ENCODE results near the gene NAV2. TPM values are rescaled to one million over a fixed set of nuclear protein-coding genes. Genes with fewer than 3 reads are reported as not detected.
"Not testable (repeated sequence)": the region's sequence is repeated elsewhere in the genome, so short reads cannot be mapped to it uniquely, and the experiment has no call there.

NAV2 gene
- total and polyA plus RNA-seq, 2 donors from 2014 or later, result 5.9 to 37.7 TPM

DNA sequence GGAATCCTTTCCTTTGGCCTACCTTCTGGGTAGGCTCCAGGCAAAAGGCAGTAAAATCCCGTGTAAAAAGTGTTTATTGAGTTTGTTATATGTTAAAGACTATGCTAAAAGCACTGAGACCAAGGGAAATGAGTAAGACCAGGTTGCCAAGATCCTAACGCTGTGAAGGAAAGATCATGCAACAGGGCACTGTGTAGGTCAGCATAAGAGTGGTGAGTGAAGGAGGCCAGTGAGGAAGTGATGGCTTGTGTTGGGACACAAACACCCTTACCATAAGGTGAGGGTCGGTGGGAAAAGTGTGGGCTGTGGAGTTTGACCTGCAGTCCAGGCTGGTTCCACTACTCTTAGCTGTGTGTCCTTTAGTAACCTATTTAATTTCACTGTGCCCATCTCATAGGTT is 245.6 kb downstream of the NAV2 start:
- H3K9me3 ChIP-seq (ENCODE audit: control insufficient read depth in 2 of 3, insufficient read depth in 1 of 3, low read length in 3 of 3), result no peaks in the 10 kb centered on the region
- DNase-seq, result no peak
- H3K36me3 ChIP-seq (ENCODE audit: control insufficient read depth in 2 of 3, insufficient read depth in 3 of 3, low read length in 3 of 3), result no peaks in the 10 kb centered on the region
- H3K9ac ChIP-seq (ENCODE audit: low read length in 3 of 3), result no peak overlapping the region
- no peak for FAIRE-seq
- TF ChIP-seq, protein P1, sequence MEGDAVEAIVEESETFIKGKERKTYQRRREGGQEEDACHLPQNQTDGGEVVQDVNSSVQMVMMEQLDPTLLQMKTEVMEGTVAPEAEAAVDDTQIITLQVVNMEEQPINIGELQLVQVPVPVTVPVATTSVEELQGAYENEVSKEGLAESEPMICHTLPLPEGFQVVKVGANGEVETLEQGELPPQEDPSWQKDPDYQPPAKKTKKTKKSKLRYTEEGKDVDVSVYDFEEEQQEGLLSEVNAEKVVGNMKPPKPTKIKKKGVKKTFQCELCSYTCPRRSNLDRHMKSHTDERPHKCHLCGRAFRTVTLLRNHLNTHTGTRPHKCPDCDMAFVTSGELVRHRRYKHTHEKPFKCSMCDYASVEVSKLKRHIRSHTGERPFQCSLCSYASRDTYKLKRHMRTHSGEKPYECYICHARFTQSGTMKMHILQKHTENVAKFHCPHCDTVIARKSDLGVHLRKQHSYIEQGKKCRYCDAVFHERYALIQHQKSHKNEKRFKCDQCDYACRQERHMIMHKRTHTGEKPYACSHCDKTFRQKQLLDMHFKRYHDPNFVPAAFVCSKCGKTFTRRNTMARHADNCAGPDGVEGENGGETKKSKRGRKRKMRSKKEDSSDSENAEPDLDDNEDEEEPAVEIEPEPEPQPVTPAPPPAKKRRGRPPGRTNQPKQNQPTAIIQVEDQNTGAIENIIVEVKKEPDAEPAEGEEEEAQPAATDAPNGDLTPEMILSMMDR (IDR thresholded peaks at IDR 0.05; ENCODE audit: borderline replicate concordance, extremely low read depth, insufficient read depth), result no peak
- peaks cover 0 to 1% (median 0%) of the 10 kb centered on the region in 3 donors for H3K4me1 ChIP-seq (ENCODE audit: control insufficient read depth in 2 of 3, insufficient read depth in 2 of 3, low read depth in 1 of 3, low read length in 3 of 3)
- intact Hi-C loops (cut with DNase I), result loop anchor here (10.0 kb wide), 1 partner anchor 157 kb away; no protein-coding TSS in a partner anchor
- H3K27ac ChIP-seq (ENCODE audit: low read depth in 2 of 2, low read length in 2 of 2), result no peak overlapping the region
- no peaks in the 10 kb centered on the region for H3K27me3 ChIP-seq (ENCODE audit: control insufficient read depth, insufficient read depth, low read length)
- no peak overlapping the region for H3K4me3 ChIP-seq (ENCODE audit: low read length in 3 of 3)

DNA sequence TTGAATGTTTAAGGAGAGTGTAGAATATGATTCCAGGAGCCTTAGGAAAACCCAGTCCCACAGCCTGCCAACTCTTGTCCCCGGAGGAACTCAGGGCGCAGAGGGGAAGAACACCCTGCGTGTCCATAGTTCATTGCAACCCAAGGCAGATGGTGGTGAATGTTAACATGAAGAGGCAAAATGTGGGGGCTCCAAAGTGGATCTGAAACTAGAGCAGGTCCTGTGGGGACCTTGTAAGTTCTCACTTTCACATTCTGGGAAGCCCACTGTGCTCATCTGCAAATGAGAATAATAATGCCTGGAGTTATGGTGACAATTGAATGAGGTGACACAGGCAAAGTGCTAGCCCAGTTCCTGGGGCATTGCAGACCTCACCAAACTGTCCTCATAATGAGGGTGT is 246.6 kb downstream of the NAV2 start:
- no peaks in the 10 kb centered on the region for H3K36me3 ChIP-seq (ENCODE audit: control insufficient read depth in 2 of 3, insufficient read depth in 3 of 3, low read length in 3 of 3)
- no peak overlapping the region for H3K9ac ChIP-seq (ENCODE audit: low read length in 3 of 3)
- TF ChIP-seq, protein P1 (IDR thresholded peaks at IDR 0.05; ENCODE audit: borderline replicate concordance, extremely low read depth, insufficient read depth), result no peak
- H3K4me3 ChIP-seq (ENCODE audit: low read length in 3 of 3), result no peak overlapping the region
- no peak overlapping the region for H3K27ac ChIP-seq (ENCODE audit: low read depth in 2 of 2, low read length in 2 of 2)
- H3K27me3 ChIP-seq (ENCODE audit: control insufficient read depth, insufficient read depth, low read length), result no peaks in the 10 kb centered on the region
- DNase-seq, result no peak
- H3K4me1 ChIP-seq (ENCODE audit: control insufficient read depth in 2 of 3, insufficient read depth in 2 of 3, low read depth in 1 of 3, low read length in 3 of 3), result peaks cover under 1 to 10% (median 3%) of the 10 kb centered on the region in 3 donors
- no peak for FAIRE-seq
- H3K9me3 ChIP-seq (ENCODE audit: control insufficient read depth in 2 of 3, insufficient read depth in 1 of 3, low read length in 3 of 3), result no peaks in the 10 kb centered on the region
- intact Hi-C loops (cut with DNase I), result loop anchor here (10.0 kb wide), 1 partner anchor 156 kb away; no protein-coding TSS in a partner anchor

DNA sequence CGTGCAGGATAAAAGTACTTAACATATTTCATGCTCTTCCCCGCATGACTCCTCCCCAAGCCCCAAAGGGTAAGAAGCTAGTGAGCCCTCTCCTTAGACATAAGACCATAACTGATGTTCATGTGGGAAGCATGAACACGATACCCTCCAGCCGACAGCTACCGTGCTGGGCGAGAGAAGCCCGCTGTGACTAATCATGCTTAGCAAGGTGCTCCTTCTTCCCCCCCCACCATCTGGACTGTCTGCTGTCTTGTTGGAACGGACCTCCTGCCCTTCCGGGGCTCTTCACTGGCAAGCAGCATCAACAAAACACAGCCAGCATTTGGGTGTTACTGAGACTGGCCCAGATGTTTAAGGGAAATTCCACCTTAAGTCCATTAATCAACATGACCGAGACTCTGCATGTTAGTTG is 247.0 kb downstream of the NAV2 start:
- Histone ChIP-seq H3K4me3 (ENCODE audit: low read length in 3 of 3) (no peak overlapping the region), H3K27ac (ENCODE audit: low read depth in 2 of 2, low read length in 2 of 2) (no peak overlapping the region), H3K36me3 (ENCODE audit: control insufficient read depth in 2 of 3, insufficient read depth in 3 of 3, low read length in 3 of 3) (no peaks in the 10 kb centered on the region), H3K9me3 (ENCODE audit: control insufficient read depth in 2 of 3, insufficient read depth in 1 of 3, low read length in 3 of 3) (no peaks in the 10 kb centered on the region), H3K4me1 (ENCODE audit: control insufficient read depth in 2 of 3, insufficient read depth in 2 of 3, low read depth in 1 of 3, low read length in 3 of 3) (peaks cover 3 to 11% (median 4%) of the 10 kb centered on the region in 3 donors), H3K9ac (ENCODE audit: low read length in 3 of 3) (no peak overlapping the region), H3K27me3 (ENCODE audit: control insufficient read depth, insufficient read depth, low read length) (no peaks in the 10 kb centered on the region)
- DNase-seq (no peak), FAIRE-seq (no peak)
- intact Hi-C loops (cut with DNase I), result loop anchor here (10.0 kb wide), 1 partner anchor 155 kb away; no protein-coding TSS in a partner anchor
- TF ChIP-seq, protein P1 (IDR thresholded peaks at IDR 0.05; ENCODE audit: borderline replicate concordance, extremely low read depth, insufficient read depth), result no peak

GRCh38 chr11:19960410-19960809 is 247.8 kb downstream of the NAV2 start:
- H3K9ac ChIP-seq (ENCODE audit: low read length in 3 of 3); H3K9me3 ChIP-seq (ENCODE audit: control insufficient read depth in 2 of 3, insufficient read depth in 1 of 3, low read length in 3 of 3); H3K4me3 ChIP-seq (ENCODE audit: low read length in 3 of 3); DNase-seq; H3K27me3 ChIP-seq (ENCODE audit: control insufficient read depth, insufficient read depth, low read length); H3K27ac ChIP-seq (ENCODE audit: low read depth in 2 of 2, low read length in 2 of 2); intact Hi-C loops (cut with DNase I); H3K36me3 ChIP-seq (ENCODE audit: control insufficient read depth in 2 of 3, insufficient read depth in 3 of 3, low read length in 3 of 3); FAIRE-seq: not testable (repeated sequence)
- peaks cover 3 to 14% (median 4%) of the 10 kb centered on the region in 3 donors for H3K4me1 ChIP-seq (ENCODE audit: control insufficient read depth in 2 of 3, insufficient read depth in 2 of 3, low read depth in 1 of 3, low read length in 3 of 3)

Data from kidney (tissue), 14 donors.